GM12878 (cell line): ENCODE results near the gene ALDH1L2.

Experiments
- ATF3 ChIP-seq: IDR thresholded peaks from 2 replicates; pipeline ENCODE4 v1.6.1; 2011; ENCODE audit warnings: low read depth, mild to moderate bottlenecking, low read length, moderate library complexity, borderline replicate concordance; ENCODE audit errors: extremely low read depth
- CTCF ChIP-seq, 3 experiments: IDR thresholded peaks in 2 of 3; conservative IDR thresholded peaks in 1 of 3; 2 replicates each; pipeline ENCODE4 v1.5.1; 2011; ENCODE audit warnings: low read depth in 3 of 3, low read length in 3 of 3, mild to moderate bottlenecking in 3 of 3, control low read depth in 2 of 3, moderate library complexity in 2 of 3, inconsistent platforms in 1 of 3, mixed read lengths in 1 of 3; ENCODE audit not compliant: control insufficient read depth in 2 of 3, insufficient read depth in 1 of 3; ENCODE audit errors: extremely low read depth in 1 of 3
- EZH2 ChIP-seq: IDR thresholded peaks from 2 replicates; pipeline ENCODE4 v1.6.1; 2012; ENCODE audit warnings: low read depth, mild to moderate bottlenecking, control low read depth, inconsistent platforms, low read length, borderline replicate concordance; ENCODE audit not compliant: control insufficient read depth
- KDM1A ChIP-seq: fragments of 200-600 bp; sonication (generic); IDR thresholded peaks from 2 replicates; pipeline ENCODE4 v1.6.1; 2016; ENCODE audit warnings: borderline replicate concordance

- TF ChIP-seq CTCF (IDR thresholded peaks at IDR 0.05 in 2 of 3, conservative IDR thresholded peaks at IDR 0.05 in 1 of 3; ENCODE audit: control insufficient read depth in 2 of 3, extremely low read depth in 1 of 3, insufficient read depth in 1 of 3, low read depth in 3 of 3, low read length in 3 of 3): peak; percentile 78 to 96 (median 94)
- no peak for TF ChIP-seq KDM1A
- no peak for TF ChIP-seq EZH2
- no peak for TF ChIP-seq ATF3
Measured at GRCh38 chr12:105053116-105053572, 31.1 kb downstream of the ALDH1L2 start.
